ENCODE data around the gene HTR1A. TPM values are rescaled to one million over a fixed set of nuclear protein-coding genes. Genes with fewer than 3 reads are reported as not detected.

Gene HTR1A
- total RNA-seq, 1 donor from 2014 or later = not detected

DNA sequence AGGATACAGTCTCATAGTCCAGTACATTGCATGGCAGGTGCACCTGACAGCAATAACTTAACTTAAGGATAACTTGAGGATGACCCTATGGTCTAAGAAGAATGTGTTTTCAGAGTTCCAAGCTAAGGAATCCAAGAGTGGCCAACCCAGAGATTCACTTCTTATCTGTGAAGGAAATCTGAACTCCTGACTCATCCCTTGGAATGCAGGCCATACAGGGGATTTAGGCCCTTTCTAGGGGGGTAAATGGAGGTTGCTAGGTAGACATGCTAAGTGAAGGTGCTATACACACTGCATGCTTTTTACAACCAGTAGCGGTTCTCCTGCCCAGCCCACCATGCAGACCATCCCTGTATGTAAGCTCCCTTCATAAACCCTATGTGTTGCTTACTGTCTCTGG lies 50.4 kb downstream of the HTR1A start:
- no peak for DNase-seq
- Histone ChIP-seq H3K27me3 (ENCODE audit: low read depth) (no peaks in the 10 kb centered on the region), H3K27ac (replicated peaks) (no peak overlapping the region), H3K36me3 (no peaks in the 10 kb centered on the region), H3K9me3 (replicated peaks) (peaks cover 11% of the 10 kb centered on the region), H3K4me3 (no peak overlapping the region), H3K4me1 (no peaks in the 10 kb centered on the region)
- intact Hi-C loops (cut with micrococcal nuclease) = no loop called here
- TF ChIP-seq, protein P1, sequence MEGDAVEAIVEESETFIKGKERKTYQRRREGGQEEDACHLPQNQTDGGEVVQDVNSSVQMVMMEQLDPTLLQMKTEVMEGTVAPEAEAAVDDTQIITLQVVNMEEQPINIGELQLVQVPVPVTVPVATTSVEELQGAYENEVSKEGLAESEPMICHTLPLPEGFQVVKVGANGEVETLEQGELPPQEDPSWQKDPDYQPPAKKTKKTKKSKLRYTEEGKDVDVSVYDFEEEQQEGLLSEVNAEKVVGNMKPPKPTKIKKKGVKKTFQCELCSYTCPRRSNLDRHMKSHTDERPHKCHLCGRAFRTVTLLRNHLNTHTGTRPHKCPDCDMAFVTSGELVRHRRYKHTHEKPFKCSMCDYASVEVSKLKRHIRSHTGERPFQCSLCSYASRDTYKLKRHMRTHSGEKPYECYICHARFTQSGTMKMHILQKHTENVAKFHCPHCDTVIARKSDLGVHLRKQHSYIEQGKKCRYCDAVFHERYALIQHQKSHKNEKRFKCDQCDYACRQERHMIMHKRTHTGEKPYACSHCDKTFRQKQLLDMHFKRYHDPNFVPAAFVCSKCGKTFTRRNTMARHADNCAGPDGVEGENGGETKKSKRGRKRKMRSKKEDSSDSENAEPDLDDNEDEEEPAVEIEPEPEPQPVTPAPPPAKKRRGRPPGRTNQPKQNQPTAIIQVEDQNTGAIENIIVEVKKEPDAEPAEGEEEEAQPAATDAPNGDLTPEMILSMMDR (IDR thresholded peaks at IDR 0.05; ENCODE audit: borderline replicate concordance) = no peak

Other genes with a start within 250 kb of the HTR1A start
- gene RNF180, start 203.4 kb upstream of the HTR1A start, total RNA-seq = 12.9 TPM